GM19452 (cell line): ENCODE results near the gene MYH14.

Source experiments
- ATAC-seq: cut with Tn5 transposase; IDR thresholded peaks from one replicate; pipeline ENCODE4 v1.9.1; 2021; ENCODE audit not compliant: unreplicated experiment

MYH14 gene

DNA sequence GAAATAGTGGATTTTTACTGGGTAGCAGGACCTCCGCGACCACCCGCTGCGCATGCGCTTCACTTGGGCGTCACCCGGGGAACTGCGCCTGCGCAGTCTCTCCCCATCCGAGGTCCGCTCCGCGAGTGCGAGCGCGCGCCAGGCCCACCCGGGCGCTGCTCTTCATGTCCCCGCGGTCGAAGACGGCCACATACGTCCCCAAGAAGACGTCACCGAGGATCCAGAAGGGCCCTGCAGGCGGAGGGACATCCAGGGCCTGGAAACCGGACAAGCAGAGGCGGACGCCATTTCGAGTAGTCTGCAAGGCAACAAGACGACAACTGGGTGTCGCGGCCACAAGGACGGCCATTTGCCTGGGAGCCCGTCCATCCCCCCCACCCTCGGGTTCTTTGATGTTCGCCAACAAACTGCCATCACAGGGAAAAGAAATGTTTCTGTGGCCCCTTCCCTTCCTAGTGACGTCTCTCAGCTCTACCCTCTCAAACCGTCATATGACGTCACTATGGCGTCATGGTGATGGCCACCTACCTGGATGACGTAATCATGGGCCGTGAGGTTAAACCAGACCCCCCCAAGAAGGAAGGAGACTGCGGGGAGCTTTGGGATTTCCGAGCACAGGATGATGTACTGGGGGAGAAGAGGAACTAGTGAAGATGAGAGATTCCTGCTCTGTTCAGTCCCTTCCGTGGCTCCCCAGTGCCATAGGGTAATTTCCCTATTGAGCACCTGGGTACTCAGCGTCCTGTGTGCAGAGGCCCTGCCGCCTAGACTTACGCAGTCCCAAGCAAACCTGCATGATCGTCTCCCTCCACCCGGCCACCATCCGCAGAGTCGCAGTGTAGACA lies 155.3 kb downstream of the MYH14 start:
- ATAC-seq = no peak

- no peak for ATAC-seq
Observed at GRCh38 chr19:50359328-50359818, 156.0 kb downstream of the MYH14 start.
